Stomach smooth muscle (tissue), 2 donors: Measurements from ENCODE around the gene SIRT7.

Source experiments
- H3K27ac ChIP-seq: one replicate; pipeline ENCODE4 v1.7.0; 2013; ENCODE audit warnings: mild to moderate bottlenecking, low read length, inconsistent platforms
- H3K27me3 ChIP-seq, 2 donors: one replicate each; pipeline ENCODE4 v1.7.0; 2013; ENCODE audit warnings: low read length in 2 of 2; ENCODE audit not compliant: insufficient read depth in 2 of 2, control insufficient read depth in 1 of 2
- H3K36me3 ChIP-seq, 2 donors: one replicate each; pipeline ENCODE4 v1.7.0; 2013; ENCODE audit warnings: low read length in 2 of 2; ENCODE audit not compliant: control insufficient read depth in 2 of 2, insufficient read depth in 2 of 2
- H3K4me1 ChIP-seq: one replicate; pipeline ENCODE4 v1.7.0; 2013; ENCODE audit warnings: low read length; ENCODE audit not compliant: control insufficient read depth, insufficient read depth
- H3K4me3 ChIP-seq, 2 donors: one replicate each; pipeline ENCODE4 v1.7.0; 2013; ENCODE audit warnings: low read length in 2 of 2
- H3K9ac ChIP-seq, 2 donors: one replicate each; pipeline ENCODE4 v1.7.0; 2013; ENCODE audit warnings: low read length in 2 of 2, mild to moderate bottlenecking in 1 of 2
- H3K9me3 ChIP-seq, 2 donors: one replicate each; pipeline ENCODE4 v1.7.0; 2013; ENCODE audit warnings: low read length in 2 of 2; ENCODE audit not compliant: control insufficient read depth in 2 of 2
- donor health status: healthy.
- donor health status: Pancreatic carcinoma.

SIRT7 gene

GRCh38 chr17:81901167-81902022 lies 16.6 kb downstream of the SIRT7 start:
- peak overlapping the region in 1 of 2 donors; percentile 55 for H3K4me3 ChIP-seq
- H3K27ac ChIP-seq: no peak overlapping the region
- peaks cover 5 to 19% of the 10 kb centered on the region in 2 donors for H3K27me3 ChIP-seq
- H3K4me1 ChIP-seq: peaks cover 12% of the 10 kb centered on the region
- no peaks in the 10 kb centered on the region for H3K9me3 ChIP-seq
- H3K36me3 ChIP-seq: peaks cover 7 to 23% of the 10 kb centered on the region in 2 donors
- H3K9ac ChIP-seq: no peak overlapping the region

GRCh38 chr17:81900181-81900820 lies 17.7 kb downstream of the SIRT7 start:
- Histone ChIP-seq H3K27me3 (peaks cover 5 to 19% of the 10 kb centered on the region in 2 donors), H3K36me3 (peaks cover 9 to 29% of the 10 kb centered on the region in 2 donors), H3K27ac (no peak overlapping the region), H3K4me1 (peaks cover 12% of the 10 kb centered on the region), H3K9ac (no peak overlapping the region), H3K9me3 (no peaks in the 10 kb centered on the region), H3K4me3 (no peak overlapping the region)

- Histone ChIP-seq H3K4me1 (peaks cover 12% of the 10 kb centered on the region), H3K36me3 (peaks cover 9 to 29% of the 10 kb centered on the region in 2 donors), H3K9ac (no peak overlapping the region), H3K4me3 (no peak overlapping the region), H3K27ac (no peak overlapping the region), H3K9me3 (no peaks in the 10 kb centered on the region), H3K27me3 (peaks cover 5 to 19% of the 10 kb centered on the region in 2 donors)
These were observed 18.3 kb downstream of the SIRT7 start for GRCh38 chr17:81899514-81900166.

DNA sequence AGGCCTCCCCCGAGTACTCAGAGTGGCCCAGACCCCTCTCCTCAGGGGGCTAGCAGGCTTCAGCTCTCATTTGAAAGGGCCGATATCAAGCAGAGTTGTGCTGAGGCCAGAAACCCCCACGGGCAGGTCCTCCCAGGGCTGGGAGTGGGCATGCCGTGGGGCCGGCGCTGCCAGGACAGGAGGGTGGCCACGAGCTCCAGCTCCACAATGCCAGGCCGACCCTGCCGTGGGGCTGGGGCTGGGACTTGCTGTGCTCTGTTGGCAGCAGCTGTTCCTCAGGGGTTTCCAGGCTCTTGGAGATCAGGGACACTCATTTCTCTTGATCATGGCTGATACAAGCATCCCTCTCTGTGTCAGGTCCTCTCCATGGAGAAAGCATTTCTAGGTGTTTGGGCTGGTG lies 19.1 kb downstream of the SIRT7 start:
- Histone ChIP-seq H3K9me3 (no peaks in the 10 kb centered on the region), H3K9ac (no peak overlapping the region), H3K36me3 (peaks cover 9 to 33% of the 10 kb centered on the region in 2 donors), H3K27ac (no peak overlapping the region), H3K4me3 (no peak overlapping the region), H3K27me3 (peaks cover 5 to 19% of the 10 kb centered on the region in 2 donors), H3K4me1 (peaks cover 12% of the 10 kb centered on the region)

- Histone ChIP-seq H3K4me3 (no peak overlapping the region), H3K27ac (no peak overlapping the region), H3K27me3 (peaks cover 5 to 19% of the 10 kb centered on the region in 2 donors), H3K36me3 (peaks cover 9 to 34% of the 10 kb centered on the region in 2 donors), H3K4me1 (peaks cover 12% of the 10 kb centered on the region), H3K9me3 (no peaks in the 10 kb centered on the region), H3K9ac (no peak overlapping the region)
These were observed 19.7 kb downstream of the SIRT7 start for GRCh38 chr17:81898029-81898866.

- no peaks in the 10 kb centered on the region for H3K9me3 ChIP-seq
- peaks cover 8% of the 10 kb centered on the region for H3K4me1 ChIP-seq
- no peaks in the 10 kb centered on the region for H3K27me3 ChIP-seq
- no peak overlapping the region for H3K4me3 ChIP-seq
- H3K27ac ChIP-seq: no peak overlapping the region
- peaks cover 9 to 34% of the 10 kb centered on the region in 2 donors for H3K36me3 ChIP-seq
- no peak overlapping the region for H3K9ac ChIP-seq
These were observed 22.6 kb downstream of the SIRT7 start for GRCh38 chr17:81895400-81895799.

- Histone ChIP-seq H3K9me3 (no peaks in the 10 kb centered on the region), H3K9ac (peak overlapping the region in 1 of 2 donors; percentile 74), H3K27me3 (no peaks in the 10 kb centered on the region), H3K36me3 (peaks cover 24 to 43% of the 10 kb centered on the region in 2 donors), H3K4me1 (peaks cover 19% of the 10 kb centered on the region), H3K4me3 (peak overlapping the region; percentile 81 to 83), H3K27ac (no peak overlapping the region)
These were observed 26.7 kb downstream of the SIRT7 start for GRCh38 chr17:81891303-81891552.

DNA sequence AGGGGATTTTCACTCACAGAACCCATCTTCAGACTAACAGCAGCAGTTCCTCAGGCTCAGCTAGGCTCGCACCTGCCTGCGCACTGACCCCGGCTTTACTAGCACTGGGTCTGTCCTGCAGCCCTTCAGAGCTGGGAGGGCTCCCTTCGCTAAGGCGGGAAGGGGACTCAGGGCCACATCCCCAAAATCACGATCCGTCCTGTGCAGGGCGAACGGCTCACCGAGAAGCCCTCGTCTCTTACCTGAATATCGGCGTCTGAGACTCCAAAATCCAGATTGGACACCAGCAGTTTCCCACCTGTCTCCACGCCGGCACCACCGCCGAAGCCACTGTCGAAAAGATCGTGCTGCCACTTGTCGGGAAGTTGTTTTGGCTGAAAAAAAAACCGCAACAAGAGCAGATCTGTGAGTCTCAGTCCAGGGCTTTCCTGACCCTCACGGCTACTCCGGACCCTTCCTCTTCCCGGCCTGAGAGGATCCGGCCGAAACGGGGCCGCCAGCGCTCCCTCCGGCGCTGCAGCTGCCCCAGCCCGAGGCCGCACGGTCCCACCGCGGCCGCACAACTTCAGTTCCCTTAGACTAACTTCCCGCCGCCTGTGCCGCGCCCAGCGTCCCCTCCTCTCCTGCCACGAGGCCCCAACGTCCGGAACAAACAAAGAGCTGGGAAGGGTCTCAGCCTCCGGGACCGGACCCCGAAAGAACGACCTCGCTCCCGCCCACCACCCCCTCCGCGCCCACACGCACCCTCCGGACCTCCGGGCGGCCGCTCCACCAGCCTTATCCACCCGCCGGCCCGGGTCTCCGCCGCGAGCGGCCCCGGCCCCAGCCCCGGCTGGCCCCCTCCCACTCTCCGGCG lies 27.3 kb downstream of the SIRT7 start:
- Histone ChIP-seq H3K36me3 (peaks cover 24 to 47% of the 10 kb centered on the region in 2 donors), H3K9ac (peak overlapping the region; percentile 74 to 83), H3K27ac (peak overlapping the region; percentile 58), H3K4me3 (peak overlapping the region; percentile 81 to 83), H3K27me3 (no peaks in the 10 kb centered on the region), H3K9me3 (no peaks in the 10 kb centered on the region), H3K4me1 (peaks cover 19% of the 10 kb centered on the region)

GRCh38 chr17:81889602-81890001 lies 28.4 kb downstream of the SIRT7 start:
- no peak overlapping the region for H3K9ac ChIP-seq
- no peaks in the 10 kb centered on the region for H3K9me3 ChIP-seq
- H3K27ac ChIP-seq: no peak overlapping the region
- H3K36me3 ChIP-seq: peaks cover 21 to 47% of the 10 kb centered on the region in 2 donors
- H3K4me1 ChIP-seq: peaks cover 19% of the 10 kb centered on the region
- H3K4me3 ChIP-seq: no peak overlapping the region
- no peaks in the 10 kb centered on the region for H3K27me3 ChIP-seq
